HepG2 (cell line): ENCODE measurements around the gene ZMYND8. TPM values are rescaled to one million over a fixed set of nuclear protein-coding genes. Genes with fewer than 3 reads are reported as not detected.

Experiments
- ARNT2 ChIP-seq: sonication (generic); formaldehyde crosslinking; IDR thresholded peaks from 2 replicates; pipeline ENCODE4 v1.8.0; 2022; ENCODE audit warnings: mild to moderate bottlenecking, low read depth, missing genetic modification reagents, moderate library complexity
- ATF7 ChIP-seq, 2 experiments: fragments of 450-650 bp in 1 of 2; sonication (generic) in 1 of 2; formaldehyde crosslinking in 1 of 2; IDR thresholded peaks; 2 replicates each; pipeline versions ENCODE4 v1.4.0 to v1.6.1; 2016 to 2020; ENCODE audit warnings: antibody characterized with exemption in 1 of 2, mild to moderate bottlenecking in 1 of 2, missing genetic modification reagents in 1 of 2
- BRCA1 ChIP-seq: sonication (generic); formaldehyde crosslinking; IDR thresholded peaks from 2 replicates; pipeline ENCODE4 v1.4.0; 2020; ENCODE audit warnings: missing genetic modification reagents
- CCAR2 ChIP-seq: fragments of 200-400 bp; formaldehyde crosslinking; optimal IDR thresholded peaks from 2 replicates; pipeline ENCODE3; 2018; ENCODE audit warnings: low read depth, mild to moderate bottlenecking, low read length, moderate library complexity
- KAT8 ChIP-seq: IDR thresholded peaks from 2 replicates; pipeline ENCODE4 v1.6.1; 2016; ENCODE audit warnings: missing genetic modification reagents, missing compliant biosample characterization
- KDM5A ChIP-seq: fragments of 200-600 bp; sonication (generic); IDR thresholded peaks from 2 replicates; pipeline ENCODE4 v1.7.0; 2018; ENCODE audit warnings: antibody characterized with exemption, mild to moderate bottlenecking, low read length, borderline replicate concordance
- KLF9 ChIP-seq: IDR thresholded peaks from 2 replicates; pipeline ENCODE4 v1.6.1; 2016; ENCODE audit warnings: low read depth
- NFE2L1 ChIP-seq: sonication (generic); formaldehyde crosslinking; IDR thresholded peaks from 2 replicates; pipeline ENCODE4 v1.4.0; 2020; ENCODE audit warnings: missing genetic modification reagents, mild to moderate bottlenecking, borderline replicate concordance
- NR2F6 ChIP-seq, 2 experiments: IDR thresholded peaks; 2 replicates each; pipeline ENCODE4 v1.6.1; 2016; ENCODE audit warnings: antibody characterized with exemption in 1 of 2, mild to moderate bottlenecking in 1 of 2
- REST ChIP-seq, 2 experiments: IDR thresholded peaks; 2 replicates each; pipeline ENCODE4 v1.6.1; 2011 to 2012; ENCODE audit warnings: low read length in 2 of 2, borderline replicate concordance in 1 of 2, low read depth in 1 of 2, mild to moderate bottlenecking in 1 of 2, moderate library complexity in 1 of 2
- SALL2 ChIP-seq: sonication (generic); formaldehyde crosslinking; IDR thresholded peaks from 2 replicates; pipeline ENCODE4 v1.8.1; 2023; ENCODE audit warnings: mild to moderate bottlenecking, missing genetic modification reagents, inconsistent platforms
- SRSF9 ChIP-seq: fragments of 200-400 bp; formaldehyde crosslinking; IDR thresholded peaks from 2 replicates; pipeline ENCODE4 v1.6.1; 2018; ENCODE audit warnings: borderline replicate concordance, mild to moderate bottlenecking, low read depth, low read length; ENCODE audit not compliant: insufficient read depth, poor library complexity, severe bottlenecking
- ZBTB20 ChIP-seq: sonication (generic); formaldehyde crosslinking; IDR thresholded peaks from 2 replicates; pipeline ENCODE4 v1.8.1; 2023; ENCODE audit warnings: missing genetic modification reagents, low read depth, mild to moderate bottlenecking, borderline replicate concordance
- ZFP36L1 ChIP-seq: sonication (generic); formaldehyde crosslinking; IDR thresholded peaks from 2 replicates; pipeline ENCODE4 v1.8.0; 2022; ENCODE audit warnings: mild to moderate bottlenecking, missing genetic modification reagents, moderate library complexity
- ZFP37 ChIP-seq: sonication (generic); formaldehyde crosslinking; IDR thresholded peaks from 2 replicates; pipeline ENCODE4 v1.4.0; 2020; ENCODE audit warnings: missing genetic modification reagents, borderline replicate concordance
- ZMAT3 ChIP-seq: sonication (generic); formaldehyde crosslinking; conservative IDR thresholded peaks from 2 replicates; pipeline ENCODE4 v1.7.0; 2021; ENCODE audit warnings: missing genetic modification reagents
- ZNF30 ChIP-seq: sonication (generic); formaldehyde crosslinking; IDR thresholded peaks from 2 replicates; pipeline ENCODE4 v1.5.0; 2020; ENCODE audit warnings: mild to moderate bottlenecking, missing genetic modification reagents
- ZNF639 ChIP-seq: conservative IDR thresholded peaks from 2 replicates; pipeline ENCODE4 v1.6.1; 2018; ENCODE audit warnings: missing genetic modification reagents
- ZNF703 ChIP-seq: sonication (generic); formaldehyde crosslinking; IDR thresholded peaks from 2 replicates; pipeline ENCODE4 v1.5.1; 2020; ENCODE audit warnings: missing genetic modification reagents, mild to moderate bottlenecking, moderate library complexity, borderline replicate concordance
- ZNF761 ChIP-seq: sonication (generic); formaldehyde crosslinking; conservative IDR thresholded peaks from 2 replicates; pipeline ENCODE4 v1.4.0; 2020; ENCODE audit warnings: mild to moderate bottlenecking, missing genetic modification reagents
- ZNF781 ChIP-seq: sonication (generic); formaldehyde crosslinking; IDR thresholded peaks from 2 replicates; pipeline ENCODE4 v1.5.1; 2020; ENCODE audit warnings: borderline replicate concordance, mild to moderate bottlenecking, missing genetic modification reagents; ENCODE audit errors: not compliant biosample characterization
- polyA plus RNA-seq, 8 experiments: library from polyadenylated mRNA; depleted of rRNA in 3 of 8; stranded (reverse) in 7 of 8; unstranded in 1 of 8; fragments of >200 nt; fragmentation: Illumina TruSeq in 4 of 8; extraction: Trizol in 4 of 8; gene quantifications; 2 replicates each; pipeline versions ENCODE4 v1.2.1 to v1.2.3, GENCODE V29; 2011 to 2016; ENCODE audit warnings: low read depth in 4 of 8, missing spikeins in 1 of 8, mixed read lengths in 1 of 8; ENCODE audit not compliant: insufficient read depth in 1 of 8
- total RNA-seq, 5 experiments: library from RNA; depleted of rRNA; stranded (reverse); fragments of >200 nt; fragmentation: Illumina TruSeq; extraction: Trizol; gene quantifications; 2 replicates each; pipeline ENCODE4 v1.2.3, GENCODE V29; 2016; ENCODE audit warnings: low read depth in 1 of 5
- TF ChIP-seq, protein P1 (sequence below): sonication (generic); formaldehyde crosslinking; IDR thresholded peaks from 2 replicates; pipeline ENCODE4 v1.8.1; 2023; ENCODE audit warnings: mild to moderate bottlenecking, missing genetic modification reagents

Gene ZMYND8
- total and polyA plus RNA-seq, 2 of the 13 experiments (the other 11 are each of a cell fraction or from before 2014, with no cell fraction given): 53.9 to 84.7 TPM

GRCh38 chr20:47359530-47360296 lies 3.2 kb upstream of the ZMYND8 start (continued):
- TF ChIP-seq REST (IDR thresholded peaks at IDR 0.05; ENCODE audit: borderline replicate concordance in 1 of 2, low read depth in 1 of 2, low read length in 2 of 2) (no peak), KDM5A (no peak; the same call in 1 of the 2 replicates), KLF9 (no peak; the same call in 1 of the 2 replicates), ZMAT3 (no peak; the same call in 1 of the 2 replicates), ZNF30 (CRISPR knock-in tag) (peak; percentile 80), ZNF761 (no peak), ARNT2 (CRISPR knock-in tag) (no peak), SALL2 (no peak), BRCA1 (CRISPR knock-in tag) (peak; percentile 63; the same call in 1 of the 2 replicates), NFE2L1 (no peak), SRSF9 (no peak), ZNF703 (CRISPR knock-in tag) (no peak), ZNF781 (CRISPR knock-in tag) (peak; percentile 4), ZFP37 (CRISPR knock-in tag) (no peak; the same call in 1 of the 2 replicates), CCAR2 (no peak), ZBTB20 (CRISPR knock-in tag) (peak; percentile 13; the same call in 1 of the 2 replicates), ATF7 (IDR thresholded peaks at IDR 0.05) (no peak), ATF7 (CRISPR knock-in tag; IDR thresholded peaks at IDR 0.05) (peak; percentile 65), ZFP36L1 (CRISPR knock-in tag) (peak; percentile 65), KAT8 (CRISPR knock-in tag) (no peak), NR2F6 (IDR thresholded peaks at IDR 0.05) (peak; percentile 82; the same call in 1 of the 2 replicates), NR2F6 (CRISPR knock-in tag; IDR thresholded peaks at IDR 0.05) (no peak), ZNF639 (CRISPR knock-in tag) (0 out of 2 replicates have a peak, but pooled peaks have one; percentile 12)
- TF ChIP-seq, protein P1, sequence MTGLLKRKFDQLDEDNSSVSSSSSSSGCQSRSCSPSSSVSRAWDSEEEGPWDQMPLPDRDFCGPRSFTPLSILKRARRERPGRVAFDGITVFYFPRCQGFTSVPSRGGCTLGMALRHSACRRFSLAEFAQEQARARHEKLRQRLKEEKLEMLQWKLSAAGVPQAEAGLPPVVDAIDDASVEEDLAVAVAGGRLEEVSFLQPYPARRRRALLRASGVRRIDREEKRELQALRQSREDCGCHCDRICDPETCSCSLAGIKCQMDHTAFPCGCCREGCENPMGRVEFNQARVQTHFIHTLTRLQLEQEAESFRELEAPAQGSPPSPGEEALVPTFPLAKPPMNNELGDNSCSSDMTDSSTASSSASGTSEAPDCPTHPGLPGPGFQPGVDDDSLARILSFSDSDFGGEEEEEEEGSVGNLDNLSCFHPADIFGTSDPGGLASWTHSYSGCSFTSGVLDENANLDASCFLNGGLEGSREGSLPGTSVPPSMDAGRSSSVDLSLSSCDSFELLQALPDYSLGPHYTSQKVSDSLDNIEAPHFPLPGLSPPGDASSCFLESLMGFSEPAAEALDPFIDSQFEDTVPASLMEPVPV (CRISPR knock-in tag): no peak
